ENCODE measurements around the gene CCDC121.

DNA sequence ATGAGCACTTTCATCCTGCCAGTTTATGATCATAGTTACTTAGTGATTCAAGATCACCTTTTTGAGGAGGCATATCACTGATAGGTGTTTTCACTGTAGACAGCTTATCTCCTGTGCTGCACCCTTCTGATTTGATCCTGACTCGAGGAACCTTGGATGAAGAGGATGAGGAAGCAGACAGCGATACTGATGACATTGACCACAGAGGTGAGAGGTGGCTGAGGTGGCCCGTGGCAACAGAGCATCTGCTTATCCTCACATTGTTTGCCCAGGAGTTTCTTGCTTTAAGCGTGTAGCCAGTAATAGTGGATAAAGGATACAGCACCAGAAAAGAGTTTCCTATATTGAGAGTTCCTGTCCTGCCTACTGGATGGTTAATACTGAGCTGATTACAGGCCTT lies 18.9 kb upstream of the CCDC121 start:
- TF ChIP-seq ZFP30 (CRISPR knock-in tag; IDR thresholded peaks at IDR 0.05) (no peak), ZNF565 (CRISPR knock-in tag; conservative IDR thresholded peaks at IDR 0.05; ENCODE audit: low read depth) (no peak), BACH2 (CRISPR knock-in tag; IDR thresholded peaks at IDR 0.05; ENCODE audit: borderline replicate concordance) (no peak), CREB5 (CRISPR knock-in tag; IDR thresholded peaks at IDR 0.05; ENCODE audit: low read depth) (no peak), TOX (CRISPR knock-in tag; IDR thresholded peaks at IDR 0.05; ENCODE audit: borderline replicate concordance) (no peak), ZNF8 (CRISPR knock-in tag; IDR thresholded peaks at IDR 0.05) (no peak), SNAI2 (CRISPR knock-in tag; IDR thresholded peaks at IDR 0.05) (no peak), TCF4 (CRISPR knock-in tag; IDR thresholded peaks at IDR 0.05; ENCODE audit: borderline replicate concordance) (no peak), ISL1 (CRISPR knock-in tag; IDR thresholded peaks at IDR 0.05) (no peak)
- TF ChIP-seq, protein P1, sequence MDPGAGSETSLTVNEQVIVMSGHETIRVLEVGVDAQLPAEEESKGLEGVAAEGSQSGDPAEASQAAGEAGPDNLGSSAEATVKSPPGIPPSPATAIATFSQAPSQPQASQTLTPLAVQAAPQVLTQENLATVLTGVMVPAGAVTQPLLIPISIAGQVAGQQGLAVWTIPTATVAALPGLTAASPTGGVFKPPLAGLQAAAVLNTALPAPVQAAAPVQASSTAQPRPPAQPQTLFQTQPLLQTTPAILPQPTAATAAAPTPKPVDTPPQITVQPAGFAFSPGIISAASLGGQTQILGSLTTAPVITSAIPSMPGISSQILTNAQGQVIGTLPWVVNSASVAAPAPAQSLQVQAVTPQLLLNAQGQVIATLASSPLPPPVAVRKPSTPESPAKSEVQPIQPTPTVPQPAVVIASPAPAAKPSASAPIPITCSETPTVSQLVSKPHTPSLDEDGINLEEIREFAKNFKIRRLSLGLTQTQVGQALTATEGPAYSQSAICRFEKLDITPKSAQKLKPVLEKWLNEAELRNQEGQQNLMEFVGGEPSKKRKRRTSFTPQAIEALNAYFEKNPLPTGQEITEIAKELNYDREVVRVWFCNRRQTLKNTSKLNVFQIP (CRISPR knock-in tag; IDR thresholded peaks at IDR 0.05; ENCODE audit: borderline replicate concordance, low read depth) = no peak
- TF ChIP-seq, protein P2, sequence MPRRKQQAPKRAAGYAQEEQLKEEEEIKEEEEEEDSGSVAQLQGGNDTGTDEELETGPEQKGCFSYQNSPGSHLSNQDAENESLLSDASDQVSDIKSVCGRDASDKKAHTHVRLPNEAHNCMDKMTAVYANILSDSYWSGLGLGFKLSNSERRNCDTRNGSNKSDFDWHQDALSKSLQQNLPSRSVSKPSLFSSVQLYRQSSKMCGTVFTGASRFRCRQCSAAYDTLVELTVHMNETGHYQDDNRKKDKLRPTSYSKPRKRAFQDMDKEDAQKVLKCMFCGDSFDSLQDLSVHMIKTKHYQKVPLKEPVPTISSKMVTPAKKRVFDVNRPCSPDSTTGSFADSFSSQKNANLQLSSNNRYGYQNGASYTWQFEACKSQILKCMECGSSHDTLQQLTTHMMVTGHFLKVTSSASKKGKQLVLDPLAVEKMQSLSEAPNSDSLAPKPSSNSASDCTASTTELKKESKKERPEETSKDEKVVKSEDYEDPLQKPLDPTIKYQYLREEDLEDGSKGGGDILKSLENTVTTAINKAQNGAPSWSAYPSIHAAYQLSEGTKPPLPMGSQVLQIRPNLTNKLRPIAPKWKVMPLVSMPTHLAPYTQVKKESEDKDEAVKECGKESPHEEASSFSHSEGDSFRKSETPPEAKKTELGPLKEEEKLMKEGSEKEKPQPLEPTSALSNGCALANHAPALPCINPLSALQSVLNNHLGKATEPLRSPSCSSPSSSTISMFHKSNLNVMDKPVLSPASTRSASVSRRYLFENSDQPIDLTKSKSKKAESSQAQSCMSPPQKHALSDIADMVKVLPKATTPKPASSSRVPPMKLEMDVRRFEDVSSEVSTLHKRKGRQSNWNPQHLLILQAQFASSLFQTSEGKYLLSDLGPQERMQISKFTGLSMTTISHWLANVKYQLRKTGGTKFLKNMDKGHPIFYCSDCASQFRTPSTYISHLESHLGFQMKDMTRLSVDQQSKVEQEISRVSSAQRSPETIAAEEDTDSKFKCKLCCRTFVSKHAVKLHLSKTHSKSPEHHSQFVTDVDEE (CRISPR knock-in tag; IDR thresholded peaks at IDR 0.05) = no peak

Data from SK-N-SH treated with all-trans-retinoic acid at 6 μM for 48 hours (cell line).